Endothelial cell of umbilical vein (primary cell): ENCODE data around the gene EML1. TPM values are rescaled to one million over a fixed set of nuclear protein-coding genes. Genes with fewer than 3 reads are reported as not detected.
A peak's percentile ranks its signal among the peaks of the same experiment; 100 is the strongest.

Source experiments
- BruUV-seq: library from RNA; stranded (reverse); fragments of 400-500 nt; replicated peaks from 2 replicates; lab custom pipeline; 2021; lab: Mats Ljungman, UMichigan
- CTCF ChIA-PET: fragments of 300-600, 350-600 bp; sonication (Branson Sonifier 250); formaldehyde crosslinking; loops from one replicate; lab custom pipeline; 2021; ENCODE audit warnings: antibody characterized with exemption, inconsistent platforms; lab: Charles Lee
- POLR2A ChIA-PET: fragments of 300-600, 350-600 bp; sonication (Branson Sonifier 250); formaldehyde crosslinking; loops from one replicate; lab custom pipeline; 2021; ENCODE audit warnings: antibody characterized with exemption, inconsistent platforms; lab: Charles Lee
- DNase-seq: peaks from one replicate; pipeline ENCODE4 v3.0.0-alpha.2; 2011; ENCODE audit warnings: low read depth, low spot score
- FAIRE-seq: peaks from 2 replicates; lab custom pipeline; 2011; peaks lifted over from hg19 to GRCh38; lab: Jason Lieb, UNC
- H2AFZ ChIP-seq: 2 replicates; pipeline ENCODE4 v1.6.0; 2012; ENCODE audit warnings: low read depth, low read length, control low read depth, inconsistent platforms
- H3K27ac ChIP-seq: 2 replicates; pipeline ENCODE4 v1.5.1; 2011; ENCODE audit warnings: low read depth, mild to moderate bottlenecking, control low read depth, low read length, moderate library complexity; ENCODE audit not compliant: insufficient read depth
- H3K27me3 ChIP-seq, 2 experiments: 2 replicates each; pipeline versions ENCODE4 v1.6.0 to v1.6.1; 2011; ENCODE audit warnings: low read length in 2 of 2, mixed read lengths in 1 of 2; ENCODE audit not compliant: control insufficient read depth in 2 of 2, insufficient read depth in 2 of 2
- H3K36me3 ChIP-seq, 2 experiments: 2 replicates in 1 of 2; 3 replicates in 1 of 2; pipeline ENCODE4 v1.5.1; 2011; ENCODE audit warnings: low read length in 2 of 2, mild to moderate bottlenecking in 1 of 2, moderate library complexity in 1 of 2; ENCODE audit not compliant: control insufficient read depth in 2 of 2, insufficient read depth in 2 of 2; ENCODE audit errors: extremely low read depth in 1 of 2
- H3K4me1 ChIP-seq: 3 replicates; pipeline ENCODE4 v1.5.1; 2011; ENCODE audit warnings: mild to moderate bottlenecking, low read length; ENCODE audit not compliant: control insufficient read depth, insufficient read depth; ENCODE audit errors: extremely low read depth
- H3K4me2 ChIP-seq: 2 replicates; pipeline ENCODE4 v1.6.1; 2011; ENCODE audit warnings: low read length, control low read depth, mixed read lengths; ENCODE audit not compliant: insufficient read depth
- H3K4me3 ChIP-seq, 3 experiments: fragments of 200-600 bp in 1 of 3; sonication (generic), shearing (Covaris generic) in 1 of 3; replicated peaks in 1 of 3; 2 replicates each; pipeline ENCODE4 v1.5.1; 2011 to 2016; ENCODE audit warnings: control low read depth in 3 of 3, low read length in 3 of 3, mild to moderate bottlenecking in 2 of 3, inconsistent platforms in 1 of 3, low read depth in 1 of 3, moderate library complexity in 1 of 3; ENCODE audit not compliant: insufficient read depth in 1 of 3
- H3K79me2 ChIP-seq: 2 replicates; pipeline ENCODE4 v1.6.0; 2012; ENCODE audit warnings: low read length, inconsistent platforms; ENCODE audit not compliant: control insufficient read depth, insufficient read depth
- H3K9ac ChIP-seq: replicated peaks from 2 replicates; pipeline ENCODE3; 2011; ENCODE audit warnings: low read length, control low read depth; ENCODE audit not compliant: insufficient read depth; ENCODE audit errors: extremely low read depth
- H3K9me1 ChIP-seq: replicated peaks from 3 replicates; pipeline ENCODE4 v1.6.0; 2011; ENCODE audit warnings: mild to moderate bottlenecking, low read length; ENCODE audit not compliant: control insufficient read depth, insufficient read depth; ENCODE audit errors: extremely low read depth
- H3K9me3 ChIP-seq: replicated peaks from 2 replicates; pipeline ENCODE4 v1.5.1; 2012; ENCODE audit warnings: low read length, inconsistent platforms; ENCODE audit not compliant: control insufficient read depth, insufficient read depth
- H4K20me1 ChIP-seq: replicated peaks from 2 replicates; pipeline ENCODE3; 2011; ENCODE audit warnings: mild to moderate bottlenecking, low read length; ENCODE audit not compliant: control insufficient read depth, insufficient read depth; ENCODE audit errors: extremely low read depth
- EZH2 ChIP-seq: IDR thresholded peaks from 2 replicates; pipeline ENCODE4 v1.6.1; 2012; ENCODE audit warnings: borderline replicate concordance, low read depth, mild to moderate bottlenecking, moderate library complexity, low read length, inconsistent platforms; ENCODE audit not compliant: severe bottlenecking
- FOS ChIP-seq: IDR thresholded peaks from 2 replicates; pipeline ENCODE4 v1.6.1; 2011; ENCODE audit warnings: mild to moderate bottlenecking, low read length, moderate library complexity, borderline replicate concordance; ENCODE audit not compliant: insufficient read depth
- GATA2 ChIP-seq: IDR thresholded peaks from 2 replicates; pipeline ENCODE4 v1.7.0; 2011; ENCODE audit warnings: low read depth, mild to moderate bottlenecking, moderate library complexity, mixed read lengths, low read length; ENCODE audit not compliant: insufficient read length, insufficient read depth
- JUN ChIP-seq: IDR thresholded peaks from 2 replicates; pipeline ENCODE4 v1.6.1; 2011; ENCODE audit warnings: borderline replicate concordance, low read depth; ENCODE audit not compliant: insufficient read length, insufficient read depth
- MAX ChIP-seq: IDR thresholded peaks from 2 replicates; pipeline ENCODE4 v1.6.1; 2011; ENCODE audit not compliant: insufficient read depth, insufficient read length
- MYC ChIP-seq: IDR thresholded peaks from one replicate; pipeline ENCODE4 v1.6.1; 2011; ENCODE audit warnings: mild to moderate bottlenecking, low read depth, low read length
- POLR2A ChIP-seq: IDR thresholded peaks from 2 replicates; pipeline ENCODE4 v1.6.1; 2012; ENCODE audit warnings: low read depth, mild to moderate bottlenecking, control low read depth, low read length
- POLR2AphosphoS5 ChIP-seq: IDR thresholded peaks from 2 replicates; pipeline ENCODE4 v1.6.1; 2012; ENCODE audit warnings: low read depth, mild to moderate bottlenecking, control low read depth, low read length, moderate library complexity; ENCODE audit not compliant: insufficient read depth
- dilution Hi-C: fragments of 300-500 bp; cut with MboI; formaldehyde crosslinking; loops from one replicate; pipeline ENCODE4 v1.15.0; 2019; ENCODE audit warnings: low sequenced_read_pairs; ENCODE audit not compliant: extremely low pct_ligation_motif_present
- intact Hi-C: fragments of 100-400 bp; cut with micrococcal nuclease; formaldehyde crosslinking; loops from one replicate; pipeline ENCODE4 v1.10.0; 2022
- polyA plus RNA-seq, 4 experiments: library from polyadenylated mRNA; depleted of rRNA in 3 of 4; stranded (reverse) in 3 of 4; unstranded in 1 of 4; fragments of >200 nt; gene quantifications; 2 replicates each; pipeline versions ENCODE4 v1.2.1 to v1.2.3, GENCODE V29; 2011 to 2012; ENCODE audit warnings: missing spikeins in 1 of 4
- total RNA-seq: library from RNA; stranded (reverse); gene quantifications from 2 replicates; pipeline ENCODE4 v1.2.3, GENCODE V29; 2021
- TF ChIP-seq, protein P1 (sequence below), 2 donors: IDR thresholded peaks; 1 replicate in 1 of 2; 2 replicates in 1 of 2; pipeline ENCODE4 v1.5.1; 2011; ENCODE audit warnings: low read length in 2 of 2, mild to moderate bottlenecking in 2 of 2, moderate library complexity in 2 of 2, control low read depth in 1 of 2, inconsistent platforms in 1 of 2, low read depth in 1 of 2; ENCODE audit not compliant: insufficient read depth in 1 of 2; ENCODE audit errors: extremely low read depth in 1 of 2

Gene EML1
- total and polyA plus RNA-seq, 2 donors (not counting 3 experiments of a cell fraction or from before 2014, with no cell fraction given) = 22.9 to 33.0 TPM

GRCh38 chr14:99983251-99984015 lies 190.2 kb downstream of the EML1 start:
- TF ChIP-seq EZH2 (no peak), MAX (no peak), FOS (no peak), POLR2AphosphoS5 (no peak), MYC (no peak), POLR2A (no peak), GATA2 (no peak), JUN (no peak)
- TF ChIP-seq, protein P1, sequence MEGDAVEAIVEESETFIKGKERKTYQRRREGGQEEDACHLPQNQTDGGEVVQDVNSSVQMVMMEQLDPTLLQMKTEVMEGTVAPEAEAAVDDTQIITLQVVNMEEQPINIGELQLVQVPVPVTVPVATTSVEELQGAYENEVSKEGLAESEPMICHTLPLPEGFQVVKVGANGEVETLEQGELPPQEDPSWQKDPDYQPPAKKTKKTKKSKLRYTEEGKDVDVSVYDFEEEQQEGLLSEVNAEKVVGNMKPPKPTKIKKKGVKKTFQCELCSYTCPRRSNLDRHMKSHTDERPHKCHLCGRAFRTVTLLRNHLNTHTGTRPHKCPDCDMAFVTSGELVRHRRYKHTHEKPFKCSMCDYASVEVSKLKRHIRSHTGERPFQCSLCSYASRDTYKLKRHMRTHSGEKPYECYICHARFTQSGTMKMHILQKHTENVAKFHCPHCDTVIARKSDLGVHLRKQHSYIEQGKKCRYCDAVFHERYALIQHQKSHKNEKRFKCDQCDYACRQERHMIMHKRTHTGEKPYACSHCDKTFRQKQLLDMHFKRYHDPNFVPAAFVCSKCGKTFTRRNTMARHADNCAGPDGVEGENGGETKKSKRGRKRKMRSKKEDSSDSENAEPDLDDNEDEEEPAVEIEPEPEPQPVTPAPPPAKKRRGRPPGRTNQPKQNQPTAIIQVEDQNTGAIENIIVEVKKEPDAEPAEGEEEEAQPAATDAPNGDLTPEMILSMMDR (IDR thresholded peaks at IDR 0.05; ENCODE audit: extremely low read depth in 1 of 2, insufficient read depth in 1 of 2, low read depth in 1 of 2, low read length in 2 of 2) = no peak
- H3K9me1 ChIP-seq = no peaks in the 10 kb centered on the region
- DNase-seq (peak; percentile 18), FAIRE-seq (peak; percentile 50)
- no peak overlapping the region for H2AFZ ChIP-seq
- H3K27ac ChIP-seq = no peak overlapping the region
- no peak overlapping the region for H3K4me2 ChIP-seq
- H3K27me3 ChIP-seq = no peaks in the 10 kb centered on the region
- no TSS peak for BruUV-seq
- no peaks in the 10 kb centered on the region for H3K36me3 ChIP-seq
- no peaks in the 10 kb centered on the region for H4K20me1 ChIP-seq
- no peaks in the 10 kb centered on the region for H3K9me3 ChIP-seq
- dilution Hi-C loops (no loop called here), intact Hi-C loops (loop anchor here (2.0 kb wide), 1 partner anchor 393 kb away; the partner anchor contains the start of gene WDR25)
- no peak overlapping the region for H3K4me3 ChIP-seq
- ChIA-PET POLR2A (interaction anchor here (0.7 kb wide), 1 partner anchor 13 kb away, joined by 3 read pairs; no protein-coding TSS in a partner anchor), CTCF (interaction anchor here (0.6 to 5.0 kb wide), 23 partner anchors 8 to 295 kb away, joined by 3 to 150 read pairs (median 5); no protein-coding TSS in a partner anchor)
- H3K79me2 ChIP-seq = peaks cover 12% of the 10 kb centered on the region
- peaks cover 6% of the 10 kb centered on the region for H3K4me1 ChIP-seq
- H3K9ac ChIP-seq = no peak overlapping the region
